Ascending aorta (tissue), 2 donors: Measurements from ENCODE around the gene APBB1IP. TPM values are rescaled to one million over a fixed set of nuclear protein-coding genes. Genes with fewer than 3 reads are reported as not detected.
"Not testable (repeated sequence)": the region's sequence is repeated elsewhere in the genome, so short reads cannot be mapped to it uniquely, and the experiment has no call there.

ENCODE experiments used
- DNase-seq, 2 donors: peaks; one replicate each; pipeline ENCODE4 v3.0.0-alpha.2; 2019; ENCODE audit warnings: low spot score in 2 of 2
- H3K27ac ChIP-seq, 2 donors: fragments of 200-600 bp; sonication (generic); one replicate each; pipeline ENCODE4 v1.5.1; 2016 to 2017; ENCODE audit warnings: mild to moderate bottlenecking in 1 of 2
- H3K27me3 ChIP-seq: fragments of 200-600 bp; sonication (generic); one replicate; pipeline ENCODE4 v1.5.1; 2017
- H3K36me3 ChIP-seq, 2 donors: fragments of 200-600 bp; sonication (generic); one replicate each; pipeline ENCODE4 v1.5.1; 2016
- H3K4me1 ChIP-seq, 2 donors: fragments of 200-600 bp; sonication (generic); one replicate each; pipeline ENCODE4 v1.5.1; 2016 to 2017; ENCODE audit warnings: mild to moderate bottlenecking in 1 of 2
- H3K4me3 ChIP-seq, 2 donors: fragments of 200-600 bp; sonication (generic); one replicate each; pipeline ENCODE4 v1.5.1; 2016 to 2017; ENCODE audit warnings: mild to moderate bottlenecking in 1 of 2
- H3K9me3 ChIP-seq, 2 donors: fragments of 200-600 bp; sonication (generic); one replicate each; pipeline ENCODE4 v1.5.1; 2016
- intact Hi-C: fragments of 100-400 bp; cut with DNase I; formaldehyde crosslinking; loops from one replicate; pipeline ENCODE4 v1.15.1; 2023
- total RNA-seq: library from RNA; depleted of rRNA; stranded (reverse); fragments of >200 nt; gene quantifications from one replicate; pipeline ENCODE4 v1.1.0, GENCODE V29; 2016
- TF ChIP-seq, protein P1 (sequence below), 3 experiments: fragments of 200-600 bp in 2 of 3; fragments of 450-650 bp in 1 of 3; sonication (generic) in 2 of 3; IDR thresholded peaks; one replicate each; pipeline ENCODE4 v1.5.1; 2016 to 2019; ENCODE audit warnings: antibody characterized with exemption in 3 of 3, mild to moderate bottlenecking in 1 of 3, moderate library complexity in 1 of 3

Gene APBB1IP
- total RNA-seq, 1 donor from 2014 or later = not detected

DNA sequence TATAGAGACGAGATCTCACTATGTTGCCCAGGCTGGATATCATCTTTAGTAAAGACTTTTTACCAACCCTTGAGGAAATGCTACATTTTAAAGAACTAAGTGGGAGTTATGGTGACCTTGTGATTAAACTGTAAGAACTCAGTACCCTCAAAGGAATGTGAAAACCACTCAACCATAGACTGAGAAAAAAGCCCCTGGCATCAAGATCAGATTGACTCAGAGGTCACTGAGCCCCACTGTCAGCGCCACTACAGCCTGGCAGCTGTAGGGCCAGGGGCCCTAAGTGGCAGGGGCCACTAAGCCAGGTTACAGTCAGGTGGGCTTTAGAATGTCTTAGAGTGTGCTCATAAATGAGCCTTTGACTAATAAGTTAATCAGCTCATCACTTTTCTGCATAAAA lies 55.9 kb downstream of the APBB1IP start:
- no peaks in the 10 kb centered on the region for H3K36me3 ChIP-seq
- intact Hi-C loops = no loop called here
- H3K4me1 ChIP-seq = no peaks in the 10 kb centered on the region
- no peak overlapping the region for H3K27ac ChIP-seq
- no peak overlapping the region for H3K4me3 ChIP-seq
- H3K9me3 ChIP-seq = no peaks in the 10 kb centered on the region
- DNase-seq = no peak
- TF ChIP-seq, protein P1, sequence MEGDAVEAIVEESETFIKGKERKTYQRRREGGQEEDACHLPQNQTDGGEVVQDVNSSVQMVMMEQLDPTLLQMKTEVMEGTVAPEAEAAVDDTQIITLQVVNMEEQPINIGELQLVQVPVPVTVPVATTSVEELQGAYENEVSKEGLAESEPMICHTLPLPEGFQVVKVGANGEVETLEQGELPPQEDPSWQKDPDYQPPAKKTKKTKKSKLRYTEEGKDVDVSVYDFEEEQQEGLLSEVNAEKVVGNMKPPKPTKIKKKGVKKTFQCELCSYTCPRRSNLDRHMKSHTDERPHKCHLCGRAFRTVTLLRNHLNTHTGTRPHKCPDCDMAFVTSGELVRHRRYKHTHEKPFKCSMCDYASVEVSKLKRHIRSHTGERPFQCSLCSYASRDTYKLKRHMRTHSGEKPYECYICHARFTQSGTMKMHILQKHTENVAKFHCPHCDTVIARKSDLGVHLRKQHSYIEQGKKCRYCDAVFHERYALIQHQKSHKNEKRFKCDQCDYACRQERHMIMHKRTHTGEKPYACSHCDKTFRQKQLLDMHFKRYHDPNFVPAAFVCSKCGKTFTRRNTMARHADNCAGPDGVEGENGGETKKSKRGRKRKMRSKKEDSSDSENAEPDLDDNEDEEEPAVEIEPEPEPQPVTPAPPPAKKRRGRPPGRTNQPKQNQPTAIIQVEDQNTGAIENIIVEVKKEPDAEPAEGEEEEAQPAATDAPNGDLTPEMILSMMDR (IDR thresholded peaks at IDR 0.05) = no peak
- H3K27me3 ChIP-seq = no peaks in the 10 kb centered on the region

DNA sequence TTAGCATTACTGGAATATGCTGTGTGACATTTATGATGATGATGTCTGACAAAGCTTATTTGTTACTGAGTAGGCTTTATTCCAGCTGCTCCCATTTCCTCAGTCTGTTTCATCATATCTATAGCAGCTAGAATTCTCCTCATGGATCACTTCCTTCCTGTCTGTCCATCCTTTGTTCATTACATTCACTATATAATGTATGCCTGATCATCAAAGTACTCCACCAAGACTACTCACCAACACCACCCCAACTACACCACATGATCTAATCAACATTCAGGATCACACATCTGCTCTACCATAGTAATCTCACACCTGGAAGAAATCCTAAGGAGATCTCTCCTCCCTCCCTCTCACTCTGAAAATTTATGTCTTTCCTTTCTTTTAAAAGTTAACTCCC lies 61.3 kb downstream of the APBB1IP start:
- intact Hi-C loops = no loop called here
- no peak overlapping the region for H3K27ac ChIP-seq
- H3K27me3 ChIP-seq = no peaks in the 10 kb centered on the region
- H3K4me1 ChIP-seq = no peaks in the 10 kb centered on the region
- TF ChIP-seq, protein P1 (IDR thresholded peaks at IDR 0.05) = no peak
- H3K36me3 ChIP-seq = no peaks in the 10 kb centered on the region
- no peak overlapping the region for H3K4me3 ChIP-seq
- no peaks in the 10 kb centered on the region for H3K9me3 ChIP-seq
- no peak for DNase-seq

DNA sequence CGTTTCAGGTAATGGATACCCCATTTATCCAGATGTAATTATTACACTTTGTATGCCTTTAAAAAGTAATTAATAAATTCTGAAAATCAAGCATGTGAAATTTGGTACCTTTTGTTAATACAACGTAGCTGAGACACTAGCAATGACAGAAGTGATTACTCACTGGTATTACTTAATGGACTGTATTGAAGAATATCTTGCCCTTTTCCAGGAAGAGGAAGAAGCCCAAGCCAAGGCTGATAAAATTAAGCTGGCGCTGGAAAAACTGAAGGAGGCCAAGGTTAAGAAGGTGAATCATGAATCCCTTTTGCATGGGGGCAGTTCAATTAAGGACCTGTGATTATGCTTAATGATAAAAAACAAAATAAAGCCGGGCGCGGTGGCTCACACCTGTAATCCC lies 64.8 kb downstream of the APBB1IP start:
- Histone ChIP-seq H3K27me3 (no peaks in the 10 kb centered on the region), H3K4me3 (no peak overlapping the region), H3K27ac (no peak overlapping the region), H3K4me1 (no peaks in the 10 kb centered on the region), H3K9me3 (no peaks in the 10 kb centered on the region), H3K36me3 (no peaks in the 10 kb centered on the region)
- DNase-seq = no peak
- TF ChIP-seq, protein P1 (IDR thresholded peaks at IDR 0.05) = no peak
- intact Hi-C loops = no loop called here

DNA sequence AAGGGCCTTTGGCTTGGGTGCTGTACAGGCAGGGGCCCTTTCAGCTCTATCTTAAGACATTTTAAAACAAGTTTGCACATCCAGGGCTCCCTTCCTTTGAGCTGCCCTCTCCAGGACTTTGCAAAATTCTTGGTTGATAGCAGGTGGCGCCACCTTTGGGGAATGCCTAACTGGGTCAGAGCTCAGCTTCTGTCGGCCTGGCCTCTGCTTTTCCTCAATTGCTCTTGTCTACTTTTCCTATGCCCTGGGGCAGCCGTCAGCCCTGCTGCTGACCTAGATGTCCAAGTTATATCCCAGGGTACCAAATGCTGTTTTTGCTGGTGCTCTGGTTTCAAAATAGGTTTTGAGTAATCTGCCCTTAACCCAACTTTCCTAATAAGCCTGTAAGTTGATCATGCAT lies 65.8 kb downstream of the APBB1IP start:
- intact Hi-C loops = no loop called here

DNA sequence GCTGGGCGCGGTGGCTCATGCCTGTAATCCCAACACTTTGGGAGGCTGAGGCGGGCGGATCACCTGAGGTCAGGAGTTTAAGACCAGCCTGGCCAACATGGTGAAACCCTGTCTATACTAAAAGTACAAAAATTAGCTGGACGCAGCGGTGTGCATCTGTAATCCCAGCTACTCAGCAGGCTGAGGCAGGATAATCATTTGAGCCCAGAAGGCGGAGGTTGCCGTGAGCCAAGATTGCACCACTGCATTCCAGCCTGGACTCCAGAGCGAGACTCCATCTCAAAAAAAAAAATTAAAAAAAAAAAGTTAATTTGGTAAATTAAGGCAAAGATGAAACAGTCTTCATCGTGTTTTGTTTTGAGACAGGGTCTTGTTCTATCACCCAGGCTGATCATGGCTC lies 66.3 kb downstream of the APBB1IP start:
- intact Hi-C loops, H3K36me3 ChIP-seq, H3K27me3 ChIP-seq, H3K4me1 ChIP-seq, H3K4me3 ChIP-seq, H3K27ac ChIP-seq, H3K9me3 ChIP-seq, DNase-seq: not testable (repeated sequence)

More for the DNA sequence above, 65.8 kb downstream of the APBB1IP start:
- Histone ChIP-seq H3K36me3 (no peaks in the 10 kb centered on the region), H3K9me3 (no peaks in the 10 kb centered on the region), H3K27me3 (no peaks in the 10 kb centered on the region), H3K27ac (no peak overlapping the region), H3K4me3 (no peak overlapping the region), H3K4me1 (no peaks in the 10 kb centered on the region)
- no peak for DNase-seq
- TF ChIP-seq, protein P1 (IDR thresholded peaks at IDR 0.05) = no peak

DNA sequence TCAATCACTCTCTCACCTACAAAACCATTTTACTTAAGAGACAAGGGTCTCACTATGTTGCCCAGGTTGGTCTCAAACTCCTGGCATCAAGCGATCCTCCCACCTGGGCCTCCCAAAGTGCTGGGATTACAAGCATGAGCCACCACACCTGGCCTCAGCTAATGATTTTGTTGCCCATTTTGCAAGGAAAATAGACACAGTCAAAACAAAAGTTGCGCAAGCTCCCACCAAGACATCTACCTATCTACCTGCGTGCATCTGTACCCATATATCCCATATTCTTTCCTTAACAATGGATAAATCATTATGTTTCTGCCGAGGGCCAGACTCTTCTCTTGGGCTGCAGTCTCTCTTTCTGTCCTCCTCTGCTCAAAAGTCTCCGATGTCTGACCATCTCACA lies 67.3 kb downstream of the APBB1IP start:
- H3K36me3 ChIP-seq = no peaks in the 10 kb centered on the region
- TF ChIP-seq, protein P1 (IDR thresholded peaks at IDR 0.05) = no peak
- H3K27ac ChIP-seq = no peak overlapping the region
- intact Hi-C loops = no loop called here
- DNase-seq = no peak
- no peaks in the 10 kb centered on the region for H3K4me1 ChIP-seq
- peaks cover 0 to 5% of the 10 kb centered on the region in 2 donors for H3K9me3 ChIP-seq
- H3K4me3 ChIP-seq = no peak overlapping the region
- H3K27me3 ChIP-seq = no peaks in the 10 kb centered on the region
